ACHN (cell line): Measurements from ENCODE around the gene DAPP1.
A peak's percentile ranks its signal among the peaks of the same experiment; 100 is the strongest.

Experiments used
- DNase-seq: peaks from one replicate; pipeline ENCODE4 v3.0.0-alpha.2; 2015
- in situ Hi-C: cut with HindIII; loops from 2 replicates; pipeline ENCODE4 v1.10.0; 2017; ENCODE audit warnings: low sequenced_read_pairs, low pct_ligation_motif_present, low pct_unique_long_range_greater_than_20kb

DAPP1 gene

GRCh38 chr4:99879458-99879857, 62.8 kb downstream of the DAPP1 start:
- in situ Hi-C loops: no loop called here
- no peak for DNase-seq

- in situ Hi-C loops: no loop called here
- DNase-seq: peak; percentile 53
Observed at GRCh38 chr4:99885063-99885664, 68.5 kb downstream of the DAPP1 start.

GRCh38 chr4:99885687-99886086, 69.1 kb downstream of the DAPP1 start:
- in situ Hi-C loops: no loop called here

GRCh38 chr4:99886146-99886545, 69.5 kb downstream of the DAPP1 start:
- in situ Hi-C loops: no loop called here
- no peak for DNase-seq

More at GRCh38 chr4:99885687-99886086, 69.1 kb downstream of the DAPP1 start:
- DNase-seq: no peak

GRCh38 chr4:99887837-99888236, 71.2 kb downstream of the DAPP1 start:
- in situ Hi-C loops: no loop called here

GRCh38 chr4:99891351-99891750, 74.7 kb downstream of the DAPP1 start:
- in situ Hi-C loops: no loop called here
- DNase-seq: no peak

More at GRCh38 chr4:99887837-99888236, 71.2 kb downstream of the DAPP1 start:
- no peak for DNase-seq

- in situ Hi-C loops: no loop called here
- no peak for DNase-seq
Observed at GRCh38 chr4:99893029-99893428, 76.4 kb downstream of the DAPP1 start.

- peak; percentile 31 for DNase-seq
- in situ Hi-C loops: no loop called here
Observed at GRCh38 chr4:99893839-99894160, 77.2 kb downstream of the DAPP1 start.

GRCh38 chr4:99894161-99894997, 77.8 kb downstream of the DAPP1 start, which contains the start of gene LAMTOR3:
Gene LAMTOR3, minus strand, starts transcription at chr4:99894427. Its CDS starts 464 bp downstream, at chr4:99893963.
- in situ Hi-C loops: no loop called here
- DNase-seq: peak; percentile 87

GRCh38 chr4:99894998-99895397, 78.4 kb downstream of the DAPP1 start:
- in situ Hi-C loops: no loop called here
- no peak for DNase-seq

GRCh38 chr4:99915449-99915848, 98.8 kb downstream of the DAPP1 start:
- in situ Hi-C loops: no loop called here
- no peak for DNase-seq

GRCh38 chr4:99917575-99917974, 100.9 kb downstream of the DAPP1 start:
- in situ Hi-C loops: no loop called here
- DNase-seq: no peak

- in situ Hi-C loops: no loop called here
- DNase-seq: no peak
Observed at GRCh38 chr4:99918656-99919055, 102.0 kb downstream of the DAPP1 start.
